ENCODE data around the gene CRHR2.
"Not testable (repeated sequence)": the region's sequence is repeated elsewhere in the genome, so short reads cannot be mapped to it uniquely, and the experiment has no call there.

CRHR2 gene

DNA sequence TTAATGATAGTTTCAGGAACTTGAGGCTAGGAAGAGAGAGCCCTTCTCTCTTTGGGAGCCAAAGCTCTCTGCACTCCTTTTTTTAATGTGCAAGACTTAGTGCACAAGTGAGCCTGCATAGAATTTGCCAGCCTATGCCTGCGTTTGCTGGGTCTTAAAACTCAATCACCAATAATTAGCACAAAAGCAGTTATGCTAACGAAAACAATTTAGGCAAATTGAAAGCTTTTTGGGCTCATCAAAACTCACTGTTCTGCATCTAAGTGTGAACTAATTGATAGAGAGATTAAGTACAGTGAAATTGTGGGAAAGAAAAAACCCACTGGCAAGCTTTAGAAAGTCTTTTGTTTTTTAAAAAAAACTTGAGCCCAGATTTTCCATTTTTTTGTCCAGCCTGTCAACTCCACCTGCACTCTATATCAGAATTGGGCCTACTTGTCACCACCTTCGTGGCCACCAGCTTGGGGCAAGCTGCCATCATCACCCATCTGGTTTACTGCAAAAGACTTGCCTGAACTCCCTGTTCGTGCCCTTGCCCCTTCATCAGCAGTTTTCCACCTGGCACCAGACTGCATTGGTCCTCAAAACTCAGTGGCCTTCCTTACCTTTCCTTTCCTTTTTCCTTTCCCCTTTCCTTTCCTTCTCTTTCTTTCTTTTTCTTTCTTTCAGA is 37.8 kb downstream of the CRHR2 start:
- no peak for DNase-seq (ENCODE audit: low read depth)
- no peak overlapping the region for H3K4me3 ChIP-seq (ENCODE audit: low read depth, low read length)
- TF ChIP-seq, protein P1, sequence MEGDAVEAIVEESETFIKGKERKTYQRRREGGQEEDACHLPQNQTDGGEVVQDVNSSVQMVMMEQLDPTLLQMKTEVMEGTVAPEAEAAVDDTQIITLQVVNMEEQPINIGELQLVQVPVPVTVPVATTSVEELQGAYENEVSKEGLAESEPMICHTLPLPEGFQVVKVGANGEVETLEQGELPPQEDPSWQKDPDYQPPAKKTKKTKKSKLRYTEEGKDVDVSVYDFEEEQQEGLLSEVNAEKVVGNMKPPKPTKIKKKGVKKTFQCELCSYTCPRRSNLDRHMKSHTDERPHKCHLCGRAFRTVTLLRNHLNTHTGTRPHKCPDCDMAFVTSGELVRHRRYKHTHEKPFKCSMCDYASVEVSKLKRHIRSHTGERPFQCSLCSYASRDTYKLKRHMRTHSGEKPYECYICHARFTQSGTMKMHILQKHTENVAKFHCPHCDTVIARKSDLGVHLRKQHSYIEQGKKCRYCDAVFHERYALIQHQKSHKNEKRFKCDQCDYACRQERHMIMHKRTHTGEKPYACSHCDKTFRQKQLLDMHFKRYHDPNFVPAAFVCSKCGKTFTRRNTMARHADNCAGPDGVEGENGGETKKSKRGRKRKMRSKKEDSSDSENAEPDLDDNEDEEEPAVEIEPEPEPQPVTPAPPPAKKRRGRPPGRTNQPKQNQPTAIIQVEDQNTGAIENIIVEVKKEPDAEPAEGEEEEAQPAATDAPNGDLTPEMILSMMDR (IDR thresholded peaks at IDR 0.05; ENCODE audit: low read depth, low read length, missing control alignments), result no peak

DNA sequence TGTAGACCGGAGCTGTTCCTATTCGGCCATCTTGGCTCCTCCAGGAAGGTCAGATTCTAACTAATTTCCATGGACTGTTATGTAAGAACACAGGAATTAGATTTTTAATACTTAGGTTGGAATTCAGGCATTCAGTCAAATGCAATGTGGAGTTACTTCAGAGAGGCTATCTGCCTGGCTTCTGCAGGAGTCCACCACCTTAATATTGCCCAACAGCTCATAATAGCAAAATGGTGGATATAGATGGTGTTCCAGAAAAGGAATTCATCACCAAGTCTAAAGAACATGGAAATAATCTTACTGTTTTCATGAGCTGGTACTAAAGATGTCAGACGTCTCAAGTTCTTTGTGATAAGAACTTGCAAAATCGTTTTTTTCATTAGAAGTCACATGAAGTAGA is 39.5 kb downstream of the CRHR2 start:
- no peak overlapping the region for H3K4me3 ChIP-seq (ENCODE audit: low read depth, low read length)
- TF ChIP-seq, protein P1 (IDR thresholded peaks at IDR 0.05; ENCODE audit: low read depth, low read length, missing control alignments), result no peak
- no peak for DNase-seq (ENCODE audit: low read depth)

DNA sequence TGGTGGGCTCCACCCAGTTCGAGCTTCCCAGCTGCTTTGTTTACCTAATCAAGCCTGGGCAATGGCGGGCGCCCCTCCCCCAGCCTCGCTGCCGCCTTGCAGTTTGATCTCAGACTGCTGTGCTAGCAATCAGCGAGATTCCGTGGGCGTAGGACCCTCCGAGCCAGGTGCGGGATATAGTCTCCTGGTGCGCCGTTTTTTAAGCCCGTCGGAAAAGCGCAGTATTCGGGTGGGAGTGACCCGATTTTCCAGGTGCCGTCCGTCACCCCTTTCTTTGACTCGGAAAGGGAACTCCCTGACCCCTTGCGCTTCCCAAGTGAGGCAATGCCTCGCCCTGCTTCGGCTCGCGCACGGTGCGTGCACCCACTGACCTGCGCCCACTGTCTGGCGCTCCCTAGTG is 39.9 kb downstream of the CRHR2 start:
- H3K4me3 ChIP-seq (ENCODE audit: low read depth, low read length); DNase-seq (ENCODE audit: low read depth): not testable (repeated sequence)

DNA sequence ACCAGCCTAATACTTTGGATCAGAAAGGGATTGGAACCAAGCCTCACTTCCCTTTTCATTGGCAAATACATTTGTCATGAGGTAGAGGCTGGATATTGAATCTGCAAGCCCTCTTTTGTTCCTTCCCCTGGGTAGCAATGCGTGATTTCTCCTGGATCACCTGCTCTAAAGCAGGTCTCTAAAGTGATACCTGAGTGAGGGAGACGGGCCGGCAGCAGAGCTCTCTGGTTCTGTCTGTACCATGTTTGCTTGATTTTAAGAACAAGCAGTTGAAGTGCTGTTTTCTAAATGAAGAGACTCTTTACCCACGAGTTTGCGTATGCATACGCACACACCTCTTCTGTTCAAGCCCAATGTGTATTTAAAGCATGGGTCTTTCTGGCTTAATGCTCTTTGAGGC is 46.5 kb downstream of the CRHR2 start:
- TF ChIP-seq, protein P1 (IDR thresholded peaks at IDR 0.05; ENCODE audit: low read depth, low read length, missing control alignments), result no peak
- no peak overlapping the region for H3K4me3 ChIP-seq (ENCODE audit: low read depth, low read length)
- no peak for DNase-seq (ENCODE audit: low read depth)

DNA sequence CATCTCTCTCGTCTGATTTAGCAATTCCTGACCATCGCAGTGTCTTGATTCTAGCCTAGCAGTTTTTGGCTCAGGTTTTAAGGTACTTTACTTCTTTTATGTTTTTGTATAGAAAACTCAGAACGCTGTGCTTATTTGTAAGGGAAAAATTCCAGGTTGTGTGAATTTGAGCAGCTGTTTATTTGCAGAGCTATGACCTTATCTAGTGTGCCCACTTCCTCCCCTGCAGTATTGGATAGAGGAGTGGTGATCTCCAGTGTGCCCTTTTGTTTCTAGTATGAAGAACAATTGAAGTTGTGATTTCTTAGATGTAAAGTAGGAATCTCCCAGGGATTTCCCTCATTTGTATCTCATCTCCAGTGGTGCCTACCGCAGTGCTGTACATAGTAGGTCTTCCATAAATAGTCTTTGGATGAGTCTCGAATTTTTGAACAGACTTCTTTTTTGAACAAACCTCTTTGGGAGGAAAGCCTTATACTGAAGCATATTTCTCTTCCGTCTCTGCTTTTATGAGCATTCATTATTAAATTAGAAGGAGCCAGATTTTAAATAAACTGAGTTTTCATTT is 47.5 kb downstream of the CRHR2 start:
- no peak for DNase-seq (ENCODE audit: low read depth)
- TF ChIP-seq, protein P1 (IDR thresholded peaks at IDR 0.05; ENCODE audit: low read depth, low read length, missing control alignments), result no peak
- H3K4me3 ChIP-seq (ENCODE audit: low read depth, low read length), result no peak overlapping the region

DNA sequence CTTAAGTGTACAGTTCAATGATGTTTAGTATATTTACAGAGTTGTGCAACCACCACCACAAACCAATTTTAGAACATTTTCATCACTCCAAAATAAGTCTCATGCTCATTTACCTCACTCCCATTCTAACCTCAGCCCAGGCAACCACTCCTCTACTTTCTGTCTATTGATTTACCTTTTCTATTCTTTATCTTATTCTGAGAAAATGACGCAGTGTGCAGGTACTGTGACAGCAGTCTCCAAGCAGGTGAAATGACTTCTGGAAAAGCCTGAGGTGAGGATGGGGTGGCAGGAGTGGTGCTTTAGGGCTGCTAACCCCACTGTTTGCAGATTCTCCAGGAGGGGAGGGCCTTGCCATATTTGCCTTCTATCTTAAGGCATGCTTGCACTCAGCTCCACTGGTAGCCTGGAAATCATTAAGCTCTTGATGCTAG is 48.0 kb downstream of the CRHR2 start:
- TF ChIP-seq, protein P1 (IDR thresholded peaks at IDR 0.05; ENCODE audit: low read depth, low read length, missing control alignments), result no peak
- DNase-seq (ENCODE audit: low read depth), result no peak
- H3K4me3 ChIP-seq (ENCODE audit: low read depth, low read length), result no peak overlapping the region

DNA sequence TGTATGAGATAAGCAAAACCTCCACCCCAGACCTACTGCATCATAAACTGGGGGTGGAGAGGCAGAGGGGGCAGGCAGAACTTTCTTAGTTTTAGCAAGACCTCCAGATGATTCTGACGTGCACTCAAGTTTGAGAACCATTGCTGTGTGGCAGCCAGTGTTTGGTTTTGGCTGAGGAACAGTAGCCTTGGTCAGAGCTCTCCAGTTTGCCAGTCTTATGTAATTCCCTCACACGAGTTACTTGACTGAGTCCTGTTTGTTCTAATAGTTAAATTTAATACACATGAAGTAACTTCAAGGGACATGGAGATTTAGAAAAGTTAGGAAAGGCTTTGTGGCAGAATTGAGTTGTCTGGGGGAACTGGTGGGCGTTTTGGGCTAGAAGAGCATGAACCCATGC is 49.0 kb downstream of the CRHR2 start:
- no peak overlapping the region for H3K4me3 ChIP-seq (ENCODE audit: low read depth, low read length)
- no peak for DNase-seq (ENCODE audit: low read depth)
- TF ChIP-seq, protein P1 (IDR thresholded peaks at IDR 0.05; ENCODE audit: low read depth, low read length, missing control alignments), result no peak
